B cell (primary cell): ENCODE results near the gene TGFBR3L. TPM values are rescaled to one million over a fixed set of nuclear protein-coding genes. Genes with fewer than 3 reads are reported as not detected.

Experiments
- ATAC-seq: fragments of 200-7000 bp; cut with Tn5 transposase; one replicate; pipeline ENCODE4 v1.10.0; 2021; ENCODE audit warnings: low read depth, mild to moderate bottlenecking, moderate number of reproducible peaks, moderate library complexity
- CTCF ChIA-PET: fragments of 350-600 bp; sonication (Branson Sonifier 250); formaldehyde crosslinking; loops from one replicate; lab custom pipeline; 2021; ENCODE audit warnings: antibody characterized with exemption, inconsistent platforms; lab: Charles Lee
- POLR2A ChIA-PET: fragments of 350-600 bp; sonication (Branson Sonifier 250); formaldehyde crosslinking; loops from one replicate; lab custom pipeline; 2021; ENCODE audit warnings: antibody characterized with exemption; lab: Charles Lee
- DNase-seq: peaks from one replicate; pipeline ENCODE4 v3.0.0; 2013
- H2AFZ ChIP-seq: 2 replicates; pipeline ENCODE4 v1.6.1; 2012; ENCODE audit warnings: mild to moderate bottlenecking, low read depth, low read length; ENCODE audit not compliant: insufficient read depth, poor library complexity, severe bottlenecking
- H3K27ac ChIP-seq, 2 donors: 1 replicate in 1 of 2; 2 replicates in 1 of 2; pipeline ENCODE4 v1.5.1; 2012 to 2013; ENCODE audit warnings: low read length in 2 of 2, mild to moderate bottlenecking in 2 of 2, moderate library complexity in 1 of 2
- H3K27me3 ChIP-seq, 4 experiments: fragments of 200-600 bp in 1 of 4; sonication (generic) in 1 of 4; replicated peaks in 1 of 4; 1 replicate in 2 of 4; 2 replicates in 2 of 4; pipeline versions ENCODE4 v1.6.1 to v1.7.0; 2013 to 2016; ENCODE audit warnings: low read length in 3 of 4, mild to moderate bottlenecking in 2 of 4, mixed read lengths in 1 of 4, moderate library complexity in 1 of 4; ENCODE audit not compliant: insufficient read depth in 4 of 4, control insufficient read depth in 3 of 4; ENCODE audit errors: control extremely low read depth in 1 of 4
- H3K36me3 ChIP-seq, 2 experiments: replicated peaks in 1 of 2; 1 replicate in 1 of 2; 2 replicates in 1 of 2; pipeline versions ENCODE4 v1.6.1 to v1.7.1; 2013; ENCODE audit warnings: low read length in 1 of 2; ENCODE audit not compliant: insufficient read depth in 2 of 2, control insufficient read depth in 1 of 2; ENCODE audit errors: control extremely low read depth in 1 of 2, extremely low read depth in 1 of 2
- H3K4me1 ChIP-seq, 2 donors: fragments of 200-600 bp in 1 of 2; sonication (generic) in 1 of 2; 1 replicate in 1 of 2; 2 replicates in 1 of 2; pipeline versions ENCODE4 v1.5.1 to v1.6.1; 2013 to 2017; ENCODE audit warnings: low read length in 2 of 2; ENCODE audit not compliant: control insufficient read depth in 2 of 2, insufficient read depth in 2 of 2
- H3K4me2 ChIP-seq: replicated peaks from 2 replicates; pipeline ENCODE3; 2012; ENCODE audit warnings: mild to moderate bottlenecking, low read depth, low read length; ENCODE audit not compliant: poor library complexity, severe bottlenecking
- H3K4me3 ChIP-seq, 5 experiments: fragments of 200-600 bp in 1 of 5; sonication (generic) in 1 of 5; 1 replicate in 3 of 5; 2 replicates in 2 of 5; pipeline versions ENCODE4 v1.5.1 to v1.7.0; 2011 to 2016; ENCODE audit warnings: low read length in 4 of 5, mild to moderate bottlenecking in 4 of 5, low read depth in 2 of 5, control low read depth in 1 of 5, moderate library complexity in 1 of 5; ENCODE audit not compliant: insufficient read depth in 1 of 5; ENCODE audit errors: control extremely low read depth in 1 of 5, extremely low read depth in 1 of 5
- H3K79me2 ChIP-seq: fragments of 200-600 bp; sonication (generic); one replicate; pipeline ENCODE4 v1.6.0; 2016; ENCODE audit warnings: low read length; ENCODE audit not compliant: control insufficient read depth, insufficient read depth
- H3K9ac ChIP-seq: fragments of 200-600 bp; sonication (generic); 2 replicates; pipeline ENCODE4 v1.6.1; 2017; ENCODE audit warnings: mild to moderate bottlenecking, low read length, moderate library complexity
- H3K9me3 ChIP-seq, 3 donors: one replicate each; pipeline versions ENCODE4 v1.6.1 to v1.7.1; 2013; ENCODE audit warnings: low read length in 2 of 3; ENCODE audit not compliant: control insufficient read depth in 2 of 3, insufficient read depth in 1 of 3; ENCODE audit errors: control extremely low read depth in 1 of 3
- H4K20me1 ChIP-seq: 2 replicates; pipeline ENCODE4 v1.6.0; 2012; ENCODE audit warnings: mild to moderate bottlenecking, low read length; ENCODE audit not compliant: insufficient read depth, control insufficient read depth, poor library complexity, severe bottlenecking
- H3K27ac Mint-ChIP-seq: one replicate; pipeline ENCODE4 v1.8.0; 2021; ENCODE audit warnings: mixed read lengths
- H3K27me3 Mint-ChIP-seq: one replicate; pipeline ENCODE4 v1.8.0; 2021; ENCODE audit warnings: mixed read lengths
- H3K4me1 Mint-ChIP-seq: one replicate; pipeline ENCODE4 v1.8.0; 2021; ENCODE audit warnings: mixed read lengths
- H3K4me3 Mint-ChIP-seq: one replicate; pipeline ENCODE4 v1.8.0; 2021; ENCODE audit warnings: mixed read lengths
- H3K9me3 Mint-ChIP-seq: one replicate; pipeline ENCODE4 v1.8.0; 2022; ENCODE audit warnings: mixed read lengths; ENCODE audit not compliant: insufficient read depth
- CTCF ChIP-seq: fragments of 200-600 bp; IDR thresholded peaks from one replicate; pipeline ENCODE4 v1.8.0; 2022; ENCODE audit warnings: antibody characterized with exemption, mild to moderate bottlenecking
- EZH2 ChIP-seq: IDR thresholded peaks from 2 replicates; pipeline ENCODE4 v1.6.1; 2012; ENCODE audit warnings: borderline replicate concordance, low read depth, mild to moderate bottlenecking, moderate library complexity, low read length; ENCODE audit not compliant: insufficient read depth, poor library complexity, severe bottlenecking
- WGBS: methylation state at CpG from one replicate; pipeline ENCODE4 v1.1.5; 2013; ENCODE audit warnings: missing lambda C conversion rate; ENCODE audit not compliant: insufficient coverage; 5-methylcytosine and 5-hydroxymethylcytosine counted together
- intact Hi-C: fragments of 100-400 bp; cut with micrococcal nuclease; formaldehyde crosslinking; loops from one replicate; pipeline ENCODE4 v1.10.0; 2022
- polyA plus RNA-seq: library from polyadenylated mRNA; depleted of rRNA; stranded (reverse); fragments of >200 nt; gene quantifications from 2 replicates; pipeline ENCODE4 v1.2.3, GENCODE V29; 2012
- total RNA-seq, 2 donors: library from RNA; stranded (reverse); fragments of 120-200 nt in 1 of 2; gene quantifications; 1 replicate in 1 of 2; 2 replicates in 1 of 2; pipeline versions ENCODE4 v1.2.3 to v1.2.4, GENCODE V29; 2013 to 2022

TGFBR3L gene
- total and polyA plus RNA-seq, 2 donors (not counting 1 experiment from before 2014, with no cell fraction given), result 0.21 to 0.22 TPM

- peaks cover 22% of the 10 kb centered on the region for H4K20me1 ChIP-seq
- no peak overlapping the region for H3K4me3 ChIP-seq
- CTCF ChIA-PET, result no interaction called here
- H3K27ac ChIP-seq, result no peak overlapping the region
- DNase-seq (peak; percentile 26), ATAC-seq (no peak)
- WGBS, result 89% methylated on average over 12 of the region's 14 CpGs
- Mint-ChIP-seq H3K4me1 (no peaks in the 10 kb centered on the region), H3K4me3 (no peak overlapping the region), H3K9me3 (no peaks in the 10 kb centered on the region), H3K27ac (no peak overlapping the region), H3K27me3 (no peaks in the 10 kb centered on the region)
- no peak for TF ChIP-seq EZH2
- TF ChIP-seq CTCF, result peak; percentile 24
- no peak overlapping the region for H3K9ac ChIP-seq
- H3K9me3 ChIP-seq, result no peaks in the 10 kb centered on the region
- intact Hi-C loops, result no loop called here
- peaks cover 2 to 63% of the 10 kb centered on the region in 2 experiments for H3K36me3 ChIP-seq
- H2AFZ ChIP-seq, result no peak overlapping the region
- H3K27me3 ChIP-seq, result no peaks in the 10 kb centered on the region
- POLR2A ChIA-PET, result no interaction called here
- peaks cover 7% of the 10 kb centered on the region for H3K79me2 ChIP-seq
- H3K4me2 ChIP-seq, result no peak overlapping the region
- H3K4me1 ChIP-seq, result no peaks in the 10 kb centered on the region
Measured at GRCh38 chr19:7933411-7933810, 18.8 kb downstream of the TGFBR3L start.

GRCh38 chr19:7933828-7934725, 19.4 kb downstream of the TGFBR3L start:
- Histone ChIP-seq H3K4me3 (no peak overlapping the region), H3K79me2 (peaks cover 7% of the 10 kb centered on the region), H3K36me3 (peaks cover 2 to 69% of the 10 kb centered on the region in 2 experiments), H3K4me2 (no peak overlapping the region), H3K27me3 (no peaks in the 10 kb centered on the region), H3K4me1 (no peaks in the 10 kb centered on the region), H3K9ac (no peak overlapping the region), H2AFZ (no peak overlapping the region), H3K27ac (no peak overlapping the region), H4K20me1 (peaks cover 22% of the 10 kb centered on the region), H3K9me3 (no peaks in the 10 kb centered on the region)
- Mint-ChIP-seq H3K4me3 (no peak overlapping the region), H3K27ac (no peak overlapping the region), H3K27me3 (no peaks in the 10 kb centered on the region), H3K9me3 (no peaks in the 10 kb centered on the region), H3K4me1 (peaks cover 2% of the 10 kb centered on the region)
- WGBS, result 95% methylated on average over 54 of the region's 55 CpGs
- DNase-seq (no peak), ATAC-seq (no peak)
- CTCF ChIA-PET, result interaction anchor here (1.8 kb wide), 1 partner anchor 10 kb away, joined by 9 read pairs; the partner anchor contains the start of gene TIMM44
- POLR2A ChIA-PET, result no interaction called here
- intact Hi-C loops, result no loop called here
- TF ChIP-seq CTCF (no peak), EZH2 (no peak)
